Ishikawa (cell line): ENCODE results near the gene SLC49A4.

Experiments
- RAD21 ChIP-seq: IDR thresholded peaks from 2 replicates; pipeline ENCODE4 v1.6.1; 2012; ENCODE audit warnings: low read depth
- YY1 ChIP-seq: IDR thresholded peaks from 2 replicates; pipeline ENCODE4 v1.6.1; 2012; ENCODE audit warnings: low read depth

GRCh38 chr3:122800031-122800430 lies 5.2 kb downstream of the SLC49A4 start:
- TF ChIP-seq RAD21 (no peak), YY1 (no peak)
